SK-N-SH treated with all-trans-retinoic acid at 6 μM for 48 hours (cell line): ENCODE data around the gene LAMTOR2.
"Not testable (repeated sequence)": the region's sequence is repeated elsewhere in the genome, so short reads cannot be mapped to it uniquely, and the experiment has no call there.

Experiments used
- ATAC-seq: fragments of 200-7000 bp; cut with Tn5 transposase; 3 replicates; pipeline ENCODE4 v1.9.1; 2020; ENCODE audit warnings: mild to moderate bottlenecking, moderate library complexity
- ARNTL ChIP-seq: fragments of 450-650 bp; formaldehyde crosslinking; IDR thresholded peaks from 2 replicates; pipeline ENCODE4 v1.5.0; 2020; ENCODE audit warnings: low read depth, mild to moderate bottlenecking, moderate library complexity, borderline replicate concordance
- BACH2 ChIP-seq: fragments of 250-450 bp; sonication (Bioruptor Pico); IDR thresholded peaks from 2 replicates; pipeline ENCODE4 v1.9.0; 2021; ENCODE audit warnings: mild to moderate bottlenecking, borderline replicate concordance
- CREB5 ChIP-seq: fragments of 250-450 bp; sonication (Bioruptor Pico); IDR thresholded peaks from 2 replicates; pipeline ENCODE4 v1.5.1; 2020; ENCODE audit warnings: low read depth, mild to moderate bottlenecking, moderate library complexity
- CSDC2 ChIP-seq: fragments of 250-450 bp; sonication (Bioruptor Pico); IDR thresholded peaks from 2 replicates; pipeline ENCODE4 v1.5.0; 2020; ENCODE audit warnings: mild to moderate bottlenecking, moderate library complexity
- CSRNP3 ChIP-seq: fragments of 250-450 bp; sonication (Bioruptor Pico); IDR thresholded peaks from 2 replicates; pipeline ENCODE4 v1.5.1; 2021; ENCODE audit warnings: mild to moderate bottlenecking, moderate library complexity
- ESRRG ChIP-seq: fragments of 250-450 bp; sonication (Bioruptor Pico); IDR thresholded peaks from 2 replicates; pipeline ENCODE4 v1.6.1; 2021; ENCODE audit warnings: mild to moderate bottlenecking
- GLIS3 ChIP-seq: fragments of 250-450 bp; sonication (Bioruptor Pico); IDR thresholded peaks from 2 replicates; pipeline ENCODE4 v1.5.0; 2020; ENCODE audit warnings: mild to moderate bottlenecking, moderate library complexity
- ISL1 ChIP-seq: fragments of 250-450 bp; sonication (Bioruptor Pico); IDR thresholded peaks from 2 replicates; pipeline ENCODE4 v2.1.2; 2022; ENCODE audit warnings: mild to moderate bottlenecking, moderate library complexity
- OSR1 ChIP-seq: fragments of 250-450 bp; sonication (Bioruptor Pico); IDR thresholded peaks from 2 replicates; pipeline ENCODE4 v1.8.0; 2022; ENCODE audit warnings: moderate library complexity, mild to moderate bottlenecking, inconsistent platforms
- PATZ1 ChIP-seq: fragments of 250-450 bp; sonication (Bioruptor Pico); IDR thresholded peaks from 2 replicates; pipeline ENCODE4 v1.8.0; 2020; ENCODE audit warnings: mild to moderate bottlenecking, moderate library complexity, borderline replicate concordance
- PPARA ChIP-seq: fragments of 250-450 bp; sonication (Bioruptor Pico); IDR thresholded peaks from 2 replicates; pipeline ENCODE4 v1.5.0; 2020; ENCODE audit warnings: mild to moderate bottlenecking, borderline replicate concordance
- RARB ChIP-seq: fragments of 250-450 bp; sonication (Bioruptor Pico); IDR thresholded peaks from 2 replicates; pipeline ENCODE4 v1.8.0; 2021; ENCODE audit warnings: mild to moderate bottlenecking, moderate library complexity
- SNAI2 ChIP-seq: fragments of 250-450 bp; sonication (Bioruptor Pico); IDR thresholded peaks from 2 replicates; pipeline ENCODE4 v1.5.0; 2020; ENCODE audit warnings: mild to moderate bottlenecking, moderate library complexity
- TCF4 ChIP-seq: fragments of 250-450 bp; sonication (Bioruptor Pico); IDR thresholded peaks from 2 replicates; pipeline ENCODE4 v1.8.0; 2021; ENCODE audit warnings: mild to moderate bottlenecking, moderate library complexity, borderline replicate concordance
- TOX ChIP-seq: fragments of 250-450 bp; sonication (Bioruptor Pico); IDR thresholded peaks from 2 replicates; pipeline ENCODE4 v1.8.0; 2021; ENCODE audit warnings: mild to moderate bottlenecking, moderate library complexity, borderline replicate concordance
- ZC3H10 ChIP-seq: fragments of 250-450 bp; sonication (Bioruptor Pico); IDR thresholded peaks from 2 replicates; pipeline ENCODE4 v1.5.1; 2021; ENCODE audit warnings: mild to moderate bottlenecking, moderate library complexity
- ZFP3 ChIP-seq: fragments of 250-450 bp; sonication (Bioruptor Pico); IDR thresholded peaks from 2 replicates; pipeline ENCODE4 v1.5.0; 2020; ENCODE audit warnings: mild to moderate bottlenecking, moderate library complexity
- ZFP30 ChIP-seq: fragments of 450-650 bp; formaldehyde crosslinking; IDR thresholded peaks from 2 replicates; pipeline ENCODE4 v1.5.0; 2022; ENCODE audit warnings: mild to moderate bottlenecking, moderate library complexity
- ZNF565 ChIP-seq: fragments of 450-650 bp; formaldehyde crosslinking; conservative IDR thresholded peaks from 2 replicates; pipeline ENCODE4 v1.5.0; 2020; ENCODE audit warnings: low read depth, mild to moderate bottlenecking, moderate library complexity
- ZNF70 ChIP-seq: fragments of 450-650 bp; formaldehyde crosslinking; IDR thresholded peaks from 2 replicates; pipeline ENCODE4 v1.5.0; 2020; ENCODE audit warnings: mild to moderate bottlenecking, moderate library complexity
- ZNF8 ChIP-seq: fragments of 450-650 bp; formaldehyde crosslinking; IDR thresholded peaks from 2 replicates; pipeline ENCODE4 v1.5.0; 2020; ENCODE audit warnings: mild to moderate bottlenecking, moderate library complexity

LAMTOR2 gene

GRCh38 chr1:156025876-156026275, 28.7 kb upstream of the LAMTOR2 start:
- TF ChIP-seq CSRNP3 (CRISPR knock-in tag) (no peak), BACH2 (CRISPR knock-in tag) (no peak), PATZ1 (no peak), ESRRG (CRISPR knock-in tag) (no peak), SNAI2 (CRISPR knock-in tag) (no peak), CSDC2 (no peak), ZFP30 (no peak), TCF4 (CRISPR knock-in tag) (no peak), OSR1 (no peak), RARB (CRISPR knock-in tag) (no peak), ZC3H10 (CRISPR knock-in tag) (no peak), ARNTL (CRISPR knock-in tag) (no peak), ZNF70 (CRISPR knock-in tag) (no peak), CREB5 (no peak), GLIS3 (CRISPR knock-in tag) (no peak), ZNF8 (CRISPR knock-in tag) (no peak), TOX (CRISPR knock-in tag) (no peak), ZFP3 (CRISPR knock-in tag) (no peak), ISL1 (CRISPR knock-in tag) (no peak), PPARA (CRISPR knock-in tag) (no peak)
- peak; percentile 99 for ATAC-seq

- TF ChIP-seq CSDC2 (no peak), ESRRG (CRISPR knock-in tag) (no peak), OSR1 (no peak), PPARA (CRISPR knock-in tag) (no peak), GLIS3 (CRISPR knock-in tag) (no peak), ZNF8 (CRISPR knock-in tag) (no peak), TCF4 (CRISPR knock-in tag) (no peak), TOX (CRISPR knock-in tag) (no peak), ARNTL (CRISPR knock-in tag) (no peak), ZFP3 (CRISPR knock-in tag) (no peak), BACH2 (CRISPR knock-in tag) (no peak), CREB5 (no peak), ZNF565 (CRISPR knock-in tag) (no peak), CSRNP3 (CRISPR knock-in tag) (no peak)
- TF ChIP-seq, all 23 proteins: peak for 0
- ATAC-seq, result no peak
These were observed 28.0 kb upstream of the LAMTOR2 start for GRCh38 chr1:156026588-156026987.

GRCh38 chr1:156033011-156033410, 21.6 kb upstream of the LAMTOR2 start:
- TF ChIP-seq ZNF70 (CRISPR knock-in tag) (no peak), GLIS3 (CRISPR knock-in tag) (no peak), PATZ1 (no peak), ESRRG (CRISPR knock-in tag) (no peak), TCF4 (CRISPR knock-in tag) (no peak), CSDC2 (no peak)
- peak; percentile 26; the same call in 2 of the 3 replicates for ATAC-seq

GRCh38 chr1:156034991-156035390, 19.6 kb upstream of the LAMTOR2 start:
- not testable (repeated sequence) for ATAC-seq
